Right renal pelvis (tissue), 4 donors: ENCODE data around the gene TMPRSS11A. TPM values are rescaled to one million over a fixed set of nuclear protein-coding genes. Genes with fewer than 3 reads are reported as not detected.

Experiments used
- DNase-seq, 4 donors: peaks; one replicate each; pipeline ENCODE4 v3.0.0-alpha.2; 2013; ENCODE audit warnings: low read depth in 4 of 4, low spot score in 3 of 4, missing footprints in 1 of 4
- polyA plus RNA-seq, 4 donors: library from polyadenylated mRNA; unstranded; fragments of 120-200 nt; gene quantifications; one replicate each; pipeline ENCODE4 v1.2.1, GENCODE V29; 2013; ENCODE audit not compliant: insufficient read length in 4 of 4

Gene TMPRSS11A
- polyA plus RNA-seq, 4 donors = 0.03 TPM; not detected in 3

- no peak for DNase-seq
Observed at GRCh38 chr4:67877086-67877485, 86.2 kb downstream of the TMPRSS11A start.

GRCh38 chr4:67874986-67875385 is 88.3 kb downstream of the TMPRSS11A start:
- DNase-seq = no peak

DNA sequence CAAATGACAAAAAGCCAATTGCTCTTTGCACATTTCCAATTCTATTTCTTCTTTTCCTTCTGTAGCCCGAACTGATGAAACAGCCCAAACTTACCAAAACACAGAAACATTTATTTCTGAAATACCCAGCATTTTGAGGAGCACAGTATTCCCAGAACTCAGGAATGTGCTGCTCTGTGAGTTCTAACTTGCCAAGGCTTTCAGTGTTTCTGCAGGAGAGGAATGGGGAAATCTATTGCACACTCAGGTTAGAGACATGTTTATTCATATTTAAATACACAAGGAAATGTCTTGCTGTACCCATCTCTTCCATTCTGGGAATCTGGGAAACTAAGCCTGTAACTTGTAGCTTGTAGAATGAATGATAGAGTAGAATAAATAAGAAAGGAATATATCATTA is 90.2 kb downstream of the TMPRSS11A start:
- no peak for DNase-seq

GRCh38 chr4:67871867-67872266 is 91.4 kb downstream of the TMPRSS11A start:
- DNase-seq = no peak

DNA sequence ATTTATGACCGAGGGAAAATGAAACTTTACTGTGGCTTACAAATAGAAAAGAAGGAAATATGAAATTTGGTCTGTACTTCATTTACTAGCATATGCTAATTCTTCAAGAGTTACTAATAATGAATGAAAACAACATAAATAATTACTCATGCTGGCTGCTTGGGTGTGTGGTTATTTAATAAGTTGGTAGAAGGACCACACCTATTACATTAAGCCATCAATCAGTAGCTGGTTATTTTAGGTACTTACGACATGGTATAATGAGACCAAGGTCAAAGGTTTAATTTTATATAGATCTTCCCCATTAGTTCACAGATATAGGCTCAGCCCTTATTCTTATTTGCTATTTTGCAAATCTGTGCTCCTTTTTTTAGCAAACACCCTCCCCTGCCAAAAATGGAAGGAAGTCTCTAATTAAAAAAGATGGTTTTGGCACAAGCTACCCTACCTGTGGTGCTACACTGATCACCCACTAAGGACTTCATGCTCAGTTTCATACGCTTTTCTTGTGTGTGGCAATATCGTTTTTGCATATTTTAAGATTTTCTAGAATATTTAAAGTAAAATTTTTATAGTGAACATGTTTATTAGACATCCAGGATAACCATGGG is 93.6 kb downstream of the TMPRSS11A start:
- no peak for DNase-seq

- DNase-seq = no peak
Observed at GRCh38 chr4:67861513-67861912, 101.8 kb downstream of the TMPRSS11A start.

Other genes starting within 250 kb of the TMPRSS11A start
- under 1 TPM; 0.28 to 0.60 (median 0.40) TPM for gene GNRHR, start 209.1 kb downstream of the TMPRSS11A start, polyA plus RNA-seq
- under 1 TPM in 1 of 4 donors, not detected in 3; 0.04 TPM for gene TMPRSS11D, start 79.5 kb downstream of the TMPRSS11A start, polyA plus RNA-seq
- not detected for gene TMPRSS11F, start 166.4 kb upstream of the TMPRSS11A start, polyA plus RNA-seq